ENCODE data around the gene KLHL9.

The KLHL9 gene

GRCh38 chr9:21331676-21332402, 3.4 kb downstream of the KLHL9 start:
- Histone ChIP-seq H3K9me3 (ENCODE audit: control insufficient read depth, insufficient read depth, low read depth, low read length) (no peaks in the 10 kb centered on the region), H3K27ac (ENCODE audit: extremely low read depth, low read depth, low read length) (no peak overlapping the region), H3K36me3 (ENCODE audit: control insufficient read depth in 2 of 2, insufficient read depth in 1 of 2, low read length in 2 of 2) (peaks cover 6 to 18% of the 10 kb centered on the region in 2 experiments), H3K4me3 (ENCODE audit: low read depth, low read length) (no peak overlapping the region), H3K4me1 (ENCODE audit: control insufficient read depth, insufficient read depth, low read length) (peaks cover 15% of the 10 kb centered on the region)
- TF ChIP-seq ZBTB8A (tag by site-specific recombination; IDR thresholded peaks at IDR 0.05) (no peak), ZNF501 (tag by site-specific recombination; IDR thresholded peaks at IDR 0.05) (no peak), ZSCAN30 (tag by site-specific recombination; IDR thresholded peaks at IDR 0.05) (no peak), GFI1B (tag by site-specific recombination; IDR thresholded peaks at IDR 0.05) (no peak), ZNF302 (tag by site-specific recombination; IDR thresholded peaks at IDR 0.05; ENCODE audit: low read depth) (no peak), ZBTB20 (tag by site-specific recombination; IDR thresholded peaks at IDR 0.05) (no peak), ZNF354C (tag by site-specific recombination; IDR thresholded peaks at IDR 0.05; ENCODE audit: borderline replicate concordance, low read depth) (no peak)
- TF ChIP-seq, protein P1, sequence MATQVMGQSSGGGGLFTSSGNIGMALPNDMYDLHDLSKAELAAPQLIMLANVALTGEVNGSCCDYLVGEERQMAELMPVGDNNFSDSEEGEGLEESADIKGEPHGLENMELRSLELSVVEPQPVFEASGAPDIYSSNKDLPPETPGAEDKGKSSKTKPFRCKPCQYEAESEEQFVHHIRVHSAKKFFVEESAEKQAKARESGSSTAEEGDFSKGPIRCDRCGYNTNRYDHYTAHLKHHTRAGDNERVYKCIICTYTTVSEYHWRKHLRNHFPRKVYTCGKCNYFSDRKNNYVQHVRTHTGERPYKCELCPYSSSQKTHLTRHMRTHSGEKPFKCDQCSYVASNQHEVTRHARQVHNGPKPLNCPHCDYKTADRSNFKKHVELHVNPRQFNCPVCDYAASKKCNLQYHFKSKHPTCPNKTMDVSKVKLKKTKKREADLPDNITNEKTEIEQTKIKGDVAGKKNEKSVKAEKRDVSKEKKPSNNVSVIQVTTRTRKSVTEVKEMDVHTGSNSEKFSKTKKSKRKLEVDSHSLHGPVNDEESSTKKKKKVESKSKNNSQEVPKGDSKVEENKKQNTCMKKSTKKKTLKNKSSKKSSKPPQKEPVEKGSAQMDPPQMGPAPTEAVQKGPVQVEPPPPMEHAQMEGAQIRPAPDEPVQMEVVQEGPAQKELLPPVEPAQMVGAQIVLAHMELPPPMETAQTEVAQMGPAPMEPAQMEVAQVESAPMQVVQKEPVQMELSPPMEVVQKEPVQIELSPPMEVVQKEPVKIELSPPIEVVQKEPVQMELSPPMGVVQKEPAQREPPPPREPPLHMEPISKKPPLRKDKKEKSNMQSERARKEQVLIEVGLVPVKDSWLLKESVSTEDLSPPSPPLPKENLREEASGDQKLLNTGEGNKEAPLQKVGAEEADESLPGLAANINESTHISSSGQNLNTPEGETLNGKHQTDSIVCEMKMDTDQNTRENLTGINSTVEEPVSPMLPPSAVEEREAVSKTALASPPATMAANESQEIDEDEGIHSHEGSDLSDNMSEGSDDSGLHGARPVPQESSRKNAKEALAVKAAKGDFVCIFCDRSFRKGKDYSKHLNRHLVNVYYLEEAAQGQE (tag by site-specific recombination; IDR thresholded peaks at IDR 0.05): no peak
- CTCF ChIA-PET: interaction anchor here (0.7 to 4.4 kb wide), 6 partner anchors 12 to 119 kb away, joined by 3 to 19 read pairs (median 4); no protein-coding TSS in a partner anchor
- POLR2A ChIA-PET: no interaction called here

DNA sequence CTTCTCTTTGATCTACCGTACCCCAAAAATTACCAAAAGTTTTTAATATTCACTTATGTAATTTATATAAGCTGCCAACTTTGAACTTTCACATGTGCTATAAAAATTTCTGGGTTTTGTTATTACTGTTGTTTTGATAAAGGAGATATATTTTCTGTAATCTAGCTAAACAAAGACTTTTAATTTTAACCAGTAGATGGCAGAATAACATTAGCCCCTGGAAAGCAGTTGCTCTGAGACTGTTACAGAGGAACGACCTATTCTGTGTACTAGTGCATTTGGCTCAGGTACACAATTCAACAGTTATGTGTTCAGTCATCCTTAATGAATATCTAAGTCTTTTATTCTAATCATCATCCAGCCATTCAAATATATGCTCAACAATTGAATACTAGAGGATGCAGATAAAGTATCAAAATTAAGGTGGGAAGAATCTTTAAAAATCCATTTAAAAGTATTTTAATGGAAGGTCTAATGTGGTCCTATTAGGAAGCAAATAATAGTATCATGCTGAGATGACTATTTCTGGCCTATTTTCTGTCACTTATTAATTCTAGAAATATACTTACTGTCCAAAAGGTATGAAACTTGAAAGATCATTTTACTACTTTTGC, 8.6 kb downstream of the KLHL9 start:
- TF ChIP-seq SCRT2 (tag by site-specific recombination; IDR thresholded peaks at IDR 0.05) (peak; percentile 45; the same call in 1 of the 2 replicates), ZNF561 (tag by site-specific recombination; IDR thresholded peaks at IDR 0.05; ENCODE audit: borderline replicate concordance) (no peak), ZNF654 (tag by site-specific recombination; IDR thresholded peaks at IDR 0.05; ENCODE audit: low read depth) (peak; percentile 68)
- peaks cover 3 to 31% of the 10 kb centered on the region in 2 experiments for H3K36me3 ChIP-seq (ENCODE audit: control insufficient read depth in 2 of 2, insufficient read depth in 1 of 2, low read length in 2 of 2)
- ChIA-PET POLR2A (interaction anchor here (0.9 to 1.1 kb wide), 2 partner anchors 8 to 9 kb away, joined by 4 read pairs; partner anchors contain the start of gene KLHL9), CTCF (interaction anchor here (0.6 to 6.1 kb wide), 41 partner anchors 8 to 1772 kb away, joined by 3 to 64 read pairs (median 4); no protein-coding TSS in a partner anchor)
- H3K4me1 ChIP-seq (ENCODE audit: control insufficient read depth, insufficient read depth, low read length): peaks cover 1% of the 10 kb centered on the region; the same call in 1 of the 2 replicates
- H3K27ac ChIP-seq (ENCODE audit: extremely low read depth, low read depth, low read length): no peak overlapping the region
- H3K9me3 ChIP-seq (ENCODE audit: control insufficient read depth, insufficient read depth, low read depth, low read length): no peaks in the 10 kb centered on the region
- no peak overlapping the region for H3K4me3 ChIP-seq (ENCODE audit: low read depth, low read length)

GRCh38 chr9:21324047-21324446, 11.2 kb downstream of the KLHL9 start:
- ChIA-PET POLR2A (no interaction called here), CTCF (interaction anchor here (0.8 to 6.1 kb wide), 10 partner anchors 9 to 465 kb away, joined by 3 to 64 read pairs (median 6); no protein-coding TSS in a partner anchor)

More at GRCh38 chr9:21324047-21324446, 11.2 kb downstream of the KLHL9 start:
- Histone ChIP-seq H3K9me3 (ENCODE audit: control insufficient read depth, insufficient read depth, low read depth, low read length) (no peaks in the 10 kb centered on the region), H3K4me3 (ENCODE audit: low read depth, low read length) (no peak overlapping the region), H3K27ac (ENCODE audit: extremely low read depth, low read depth, low read length) (no peak overlapping the region), H3K36me3 (ENCODE audit: control insufficient read depth in 2 of 2, insufficient read depth in 1 of 2, low read length in 2 of 2) (peaks cover 0 to 32% of the 10 kb centered on the region in 2 experiments; a peak in 1 of 3 replicates), H3K4me1 (ENCODE audit: control insufficient read depth, insufficient read depth, low read length) (no peaks in the 10 kb centered on the region)
- TF ChIP-seq, protein P2, sequence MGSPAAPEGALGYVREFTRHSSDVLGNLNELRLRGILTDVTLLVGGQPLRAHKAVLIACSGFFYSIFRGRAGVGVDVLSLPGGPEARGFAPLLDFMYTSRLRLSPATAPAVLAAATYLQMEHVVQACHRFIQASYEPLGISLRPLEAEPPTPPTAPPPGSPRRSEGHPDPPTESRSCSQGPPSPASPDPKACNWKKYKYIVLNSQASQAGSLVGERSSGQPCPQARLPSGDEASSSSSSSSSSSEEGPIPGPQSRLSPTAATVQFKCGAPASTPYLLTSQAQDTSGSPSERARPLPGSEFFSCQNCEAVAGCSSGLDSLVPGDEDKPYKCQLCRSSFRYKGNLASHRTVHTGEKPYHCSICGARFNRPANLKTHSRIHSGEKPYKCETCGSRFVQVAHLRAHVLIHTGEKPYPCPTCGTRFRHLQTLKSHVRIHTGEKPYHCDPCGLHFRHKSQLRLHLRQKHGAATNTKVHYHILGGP (tag by site-specific recombination; IDR thresholded peaks at IDR 0.05): no peak
- TF ChIP-seq ZNF561 (tag by site-specific recombination; IDR thresholded peaks at IDR 0.05; ENCODE audit: borderline replicate concordance) (no peak), ZNF239 (tag by site-specific recombination; IDR thresholded peaks at IDR 0.05) (no peak), ZNF174 (tag by site-specific recombination; IDR thresholded peaks at IDR 0.05) (no peak)

Data from HEK293 (cell line).